SIG-M5 treated with dmso at 0.1 percent for 504 hours (cell line): Measurements from ENCODE around the gene FZD7.

ENCODE experiments used
- DNase-seq: peaks from one replicate; lab custom pipeline; 2025; ENCODE audit not compliant: unreplicated experiment; lab: John Stamatoyannopoulos, UW

The FZD7 gene

GRCh38 chr2:202009581-202009980 lies 24.1 kb upstream of the FZD7 start:
- DNase-seq = no peak

DNA sequence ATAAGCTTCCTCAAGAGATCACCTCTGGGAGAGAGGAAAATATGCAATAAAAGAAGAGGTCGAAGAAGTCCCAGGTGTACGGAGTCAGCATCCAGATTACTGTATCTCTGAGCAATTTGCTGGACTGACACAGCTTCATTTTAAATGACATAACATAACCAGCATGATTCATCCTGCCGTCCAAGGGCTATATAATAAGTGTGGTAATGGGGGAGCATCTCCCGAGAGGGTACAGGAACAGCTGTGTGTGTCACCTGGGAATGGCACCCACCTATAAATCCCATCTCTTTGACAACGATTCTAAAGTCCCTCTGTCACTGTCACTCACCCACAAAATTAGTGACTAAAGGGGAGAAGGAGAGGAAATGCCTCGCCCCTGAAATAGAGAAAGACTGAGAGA lies 19.3 kb upstream of the FZD7 start:
- DNase-seq = no peak

DNA sequence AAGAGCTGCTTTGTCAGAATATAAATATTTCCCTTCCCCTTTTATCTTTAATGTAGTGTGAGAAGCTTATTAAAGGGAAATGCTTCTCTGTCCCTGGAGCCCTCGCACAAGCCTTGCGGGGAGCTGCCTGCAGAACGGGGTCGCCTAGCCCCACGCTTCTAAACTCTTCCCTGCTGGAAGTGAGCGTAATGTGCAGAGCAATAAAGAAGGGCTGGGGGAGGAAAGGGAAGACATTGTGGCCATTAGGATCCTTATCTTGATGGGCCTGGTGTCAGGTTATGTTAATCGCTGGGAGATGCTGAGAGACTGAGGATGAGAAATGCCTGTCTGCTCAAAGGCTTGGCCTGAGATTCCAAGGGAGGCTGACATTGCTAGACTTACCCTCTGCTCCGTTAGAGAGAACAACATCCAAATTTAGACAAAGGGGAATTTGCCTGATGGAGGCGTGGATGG lies 18.9 kb upstream of the FZD7 start:
- no peak for DNase-seq

- DNase-seq = no peak
Measured at GRCh38 chr2:202015471-202015870, 18.2 kb upstream of the FZD7 start.

DNA sequence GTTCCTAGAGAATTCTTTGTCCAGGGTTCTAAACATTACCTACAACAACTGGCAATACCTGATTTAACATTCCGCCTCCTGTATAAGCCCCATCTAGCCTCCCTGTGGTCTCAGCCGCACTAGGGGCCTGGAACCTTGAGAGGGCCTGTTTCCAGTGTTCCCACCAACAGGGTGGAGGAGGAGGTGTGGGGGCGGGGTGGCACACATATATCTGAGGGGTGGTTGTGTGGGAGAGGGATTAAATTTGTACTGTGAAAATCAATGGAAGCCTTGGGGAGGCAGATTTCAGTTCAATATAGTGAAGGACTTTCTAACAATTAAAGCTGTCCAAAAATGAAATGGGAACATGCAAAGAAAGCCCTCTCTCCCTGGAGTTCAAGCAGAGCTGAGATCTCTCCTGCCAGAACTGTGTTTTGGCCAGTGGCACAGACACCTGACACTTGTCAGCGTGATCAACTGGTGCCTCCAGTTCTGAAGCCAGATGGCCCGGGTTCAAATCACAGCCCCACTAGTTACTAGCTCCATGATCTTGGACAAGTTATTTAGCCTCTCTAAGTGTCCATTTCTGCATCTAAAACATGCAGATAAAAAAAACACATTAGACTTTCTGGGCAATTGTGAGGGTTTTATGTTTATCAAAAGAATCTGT lies 17.0 kb upstream of the FZD7 start:
- DNase-seq = no peak

- no peak for DNase-seq
Measured at GRCh38 chr2:202017940-202018339, 15.7 kb upstream of the FZD7 start.

DNA sequence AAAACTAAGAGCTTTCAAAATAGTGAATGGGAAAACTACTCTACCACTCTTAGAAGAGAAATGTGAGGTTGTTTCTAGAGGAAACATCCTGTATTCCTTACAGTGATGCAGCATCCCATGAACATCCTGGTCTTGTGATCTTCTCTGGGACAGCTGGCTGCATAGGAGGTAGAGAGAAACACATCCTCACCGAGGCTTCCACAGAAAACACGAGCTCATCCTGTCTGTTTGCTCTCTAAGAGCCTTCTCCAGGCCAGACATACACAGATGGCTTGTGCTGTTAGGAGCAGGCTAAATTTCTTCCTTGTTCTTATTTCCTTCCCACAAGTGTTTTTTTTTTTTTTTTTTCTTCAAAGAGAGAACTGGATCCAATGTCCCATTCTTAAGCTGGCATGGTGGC lies 14.7 kb upstream of the FZD7 start:
- DNase-seq = no peak

GRCh38 chr2:202019689-202020450 lies 13.8 kb upstream of the FZD7 start:
- DNase-seq = no peak

DNA sequence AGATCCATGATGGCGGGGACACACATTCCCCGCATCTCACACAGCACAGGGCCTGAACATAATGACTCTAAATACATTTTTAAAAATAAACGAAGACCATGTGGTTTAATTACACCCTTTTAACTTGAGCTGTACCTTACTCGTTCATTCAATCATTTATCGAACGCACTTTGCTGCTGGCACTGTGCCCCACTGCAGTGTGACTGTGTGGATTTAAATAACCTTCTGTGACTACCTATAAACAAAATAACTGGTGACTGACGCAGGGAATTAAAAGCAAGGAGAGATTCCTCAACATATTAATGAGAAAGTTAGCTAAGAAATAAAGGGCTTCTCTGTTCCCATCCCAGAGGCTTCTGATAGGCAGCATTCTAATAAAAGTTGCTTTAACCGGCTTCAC lies 10.9 kb upstream of the FZD7 start:
- no peak for DNase-seq

GRCh38 chr2:202023198-202023903 lies 10.3 kb upstream of the FZD7 start:
- DNase-seq = no peak

DNA sequence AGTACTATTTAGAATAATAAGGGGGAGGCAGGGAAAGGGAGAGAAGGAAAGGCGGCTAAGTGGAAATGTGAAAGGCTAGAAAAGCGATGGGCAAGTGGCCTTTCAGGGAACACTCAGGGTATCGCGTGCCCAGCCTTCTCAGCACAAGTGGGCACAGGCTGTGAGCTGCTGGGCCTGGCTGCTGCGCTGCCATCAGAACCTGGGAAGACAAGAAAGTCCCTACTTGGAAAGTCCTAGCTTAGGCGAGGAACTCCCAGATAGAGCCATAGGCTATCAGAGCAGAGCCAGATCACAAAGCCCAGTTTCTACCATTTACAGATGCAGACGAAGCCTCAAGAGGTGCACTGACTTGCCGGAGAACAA lies 9.8 kb upstream of the FZD7 start:
- DNase-seq = no peak

DNA sequence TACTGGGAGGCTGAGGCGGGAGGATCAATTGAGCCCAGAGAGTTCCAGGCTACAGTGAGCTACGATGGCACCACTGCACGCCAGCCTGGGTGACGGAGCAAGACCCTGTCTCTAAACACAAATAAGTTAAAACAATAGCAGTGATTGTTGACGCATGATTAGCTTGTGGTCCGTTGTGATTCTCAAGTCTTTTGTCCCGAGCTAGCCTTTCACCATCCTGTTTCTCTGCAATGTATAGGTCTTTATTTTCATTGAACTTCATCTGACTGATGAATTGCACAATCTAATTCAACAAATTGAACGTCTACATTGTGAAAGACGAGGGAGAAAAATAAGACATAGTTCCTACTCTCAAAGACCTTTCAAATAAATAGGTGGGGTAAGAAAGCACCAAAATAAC lies 8.8 kb upstream of the FZD7 start:
- DNase-seq = no peak

DNA sequence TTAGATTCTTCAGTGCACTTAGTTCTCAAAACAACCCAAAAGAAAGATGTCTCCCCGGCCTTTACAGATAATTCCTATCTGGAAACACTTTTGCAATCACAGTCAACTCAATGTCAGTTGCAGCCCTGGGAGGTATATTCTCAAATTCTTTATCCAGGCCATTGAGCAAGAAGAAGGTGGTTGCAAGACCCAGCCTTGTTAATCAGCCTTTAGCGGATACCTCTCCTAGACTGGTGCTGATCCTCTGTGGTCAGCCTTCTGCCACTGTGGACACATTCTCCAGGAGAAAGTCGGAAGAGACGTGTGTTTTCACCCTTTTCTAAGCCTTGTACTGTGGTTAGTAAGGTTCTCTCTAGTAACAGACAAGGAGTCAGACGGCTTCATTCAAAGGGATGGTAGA lies 7.8 kb upstream of the FZD7 start:
- no peak for DNase-seq

- no peak for DNase-seq
Measured at GRCh38 chr2:202026507-202026906, 7.1 kb upstream of the FZD7 start.

GRCh38 chr2:202030691-202031090 lies 3.0 kb upstream of the FZD7 start:
- DNase-seq = no peak

DNA sequence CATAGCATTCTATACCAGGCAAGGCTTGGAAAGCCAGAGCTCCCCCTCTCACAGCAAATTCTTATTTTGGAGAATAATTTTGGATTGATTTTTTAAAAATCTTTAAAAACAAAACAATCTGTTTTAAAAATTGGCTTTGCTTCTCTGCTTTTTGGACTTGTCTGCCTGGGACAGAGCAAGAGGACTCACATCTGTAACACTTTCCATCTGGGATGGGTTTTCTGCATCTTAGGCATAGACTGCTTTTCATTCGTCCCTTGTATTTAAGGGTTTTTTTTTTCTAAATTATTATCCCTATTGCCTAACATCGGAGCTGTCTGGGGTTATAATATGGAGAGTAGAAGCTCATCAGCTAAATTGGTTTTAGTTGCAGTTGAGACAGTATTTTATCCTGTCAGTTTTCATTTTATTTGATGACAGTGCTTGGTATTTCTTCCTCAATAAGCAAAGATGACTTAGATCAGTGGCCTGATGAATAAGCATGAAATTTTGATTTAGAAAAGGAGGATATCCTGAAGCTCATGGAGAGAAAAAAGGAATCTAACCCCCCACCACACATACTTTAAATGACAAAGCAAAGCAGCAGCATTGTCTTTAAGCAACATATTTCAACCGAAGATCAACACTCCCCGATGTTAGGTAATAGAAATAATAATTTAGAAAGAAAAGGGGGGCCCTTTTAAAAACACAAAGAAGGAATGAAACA lies 2.3 kb upstream of the FZD7 start:
- no peak for DNase-seq

GRCh38 chr2:202032846-202033316 lies 774 bp upstream of the FZD7 start:
- DNase-seq = peak; percentile 52

DNA sequence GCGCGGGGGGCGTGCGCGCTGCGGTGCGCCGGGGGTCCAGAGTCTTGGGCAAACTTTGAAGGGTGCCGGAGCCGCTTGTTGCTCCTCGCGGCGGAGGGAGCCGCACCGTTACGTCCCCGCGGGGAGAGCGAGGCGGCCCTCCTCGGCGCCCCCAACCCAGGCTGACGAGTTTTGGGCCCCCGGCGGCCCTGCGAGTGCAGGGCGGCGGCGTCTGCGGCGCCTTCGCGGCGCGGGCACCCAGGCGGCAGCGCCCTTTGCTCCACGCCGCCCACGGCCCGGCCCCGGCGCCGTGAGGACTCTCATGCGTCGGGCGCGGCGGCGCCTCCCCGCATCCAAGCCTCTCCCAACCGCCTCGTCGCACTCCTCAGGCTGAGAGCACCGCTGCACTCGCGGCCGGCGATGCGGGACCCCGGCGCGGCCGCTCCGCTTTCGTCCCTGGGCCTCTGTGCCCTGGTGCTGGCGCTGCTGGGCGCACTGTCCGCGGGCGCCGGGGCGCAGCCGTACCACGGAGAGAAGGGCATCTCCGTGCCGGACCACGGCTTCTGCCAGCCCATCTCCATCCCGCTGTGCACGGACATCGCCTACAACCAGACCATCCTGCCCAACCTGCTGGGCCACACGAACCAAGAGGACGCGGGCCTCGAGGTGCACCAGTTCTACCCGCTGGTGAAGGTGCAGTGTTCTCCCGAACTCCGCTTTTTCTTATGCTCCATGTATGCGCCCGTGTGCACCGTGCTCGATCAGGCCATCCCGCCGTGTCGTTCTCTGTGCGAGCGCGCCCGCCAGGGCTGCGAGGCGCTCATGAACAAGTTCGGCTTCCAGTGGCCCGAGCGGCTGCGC lies 814 bp downstream of the FZD7 start:
- DNase-seq = no peak

GRCh38 chr2:202035089-202035940 lies 1.7 kb downstream of the FZD7 start:
- DNase-seq = no peak

DNA sequence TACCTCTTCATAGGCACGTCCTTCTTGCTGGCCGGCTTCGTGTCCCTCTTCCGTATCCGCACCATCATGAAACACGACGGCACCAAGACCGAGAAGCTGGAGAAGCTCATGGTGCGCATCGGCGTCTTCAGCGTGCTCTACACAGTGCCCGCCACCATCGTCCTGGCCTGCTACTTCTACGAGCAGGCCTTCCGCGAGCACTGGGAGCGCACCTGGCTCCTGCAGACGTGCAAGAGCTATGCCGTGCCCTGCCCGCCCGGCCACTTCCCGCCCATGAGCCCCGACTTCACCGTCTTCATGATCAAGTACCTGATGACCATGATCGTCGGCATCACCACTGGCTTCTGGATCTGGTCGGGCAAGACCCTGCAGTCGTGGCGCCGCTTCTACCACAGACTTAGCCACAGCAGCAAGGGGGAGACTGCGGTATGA lies 2.3 kb downstream of the FZD7 start:
- DNase-seq = no peak
